ENCODE measurements around the gene C4orf54. TPM values are rescaled to one million over a fixed set of nuclear protein-coding genes. Genes with fewer than 3 reads are reported as not detected.

The C4orf54 gene
- total and polyA plus RNA-seq, 8 donors: under 0.01 to 0.03 (median under 0.01) TPM; not detected in 5

GRCh38 chr4:99612704-99613103 lies 44.9 kb downstream of the C4orf54 start:
- Histone ChIP-seq H3K27ac (no peak overlapping the region), H3K36me3 (no peaks in the 10 kb centered on the region), H3K4me3 (no peak overlapping the region), H3K4me1 (peaks cover 0 to 4% (median 0%) of the 10 kb centered on the region in 3 donors), H3K9me3 (no peaks in the 10 kb centered on the region), H3K27me3 (no peaks in the 10 kb centered on the region)
- WGBS, 2 donors: 10 to 16% methylated on average over 5 of the region's 5 CpGs
- TF ChIP-seq CTCF (IDR thresholded peaks at IDR 0.05): no peak
- DNase-seq (peak in 3 of 6 donors; percentile 12 to 31 (median 28)), FAIRE-seq (no peak), ATAC-seq (peak in 3 of 4 donors; percentile 80 to 95 (median 92))
- intact Hi-C loops (cut with DNase I): no loop called here

GRCh38 chr4:99612281-99612680 lies 45.3 kb downstream of the C4orf54 start:
- intact Hi-C loops (cut with DNase I): no loop called here
- WGBS, 2 donors: 61 to 79% methylated on average over 3 of the region's 3 CpGs
- H3K36me3 ChIP-seq: no peaks in the 10 kb centered on the region
- TF ChIP-seq CTCF (IDR thresholded peaks at IDR 0.05): no peak
- ATAC-seq (peak in 2 of 4 donors; percentile 71 to 77), DNase-seq (no peak), FAIRE-seq (no peak)
- H3K27me3 ChIP-seq: no peaks in the 10 kb centered on the region
- no peaks in the 10 kb centered on the region for H3K9me3 ChIP-seq
- peaks cover 0 to 4% (median 0%) of the 10 kb centered on the region in 3 donors for H3K4me1 ChIP-seq
- H3K4me3 ChIP-seq: no peak overlapping the region
- no peak overlapping the region for H3K27ac ChIP-seq

- peaks cover 0 to 4% (median 0%) of the 10 kb centered on the region in 3 donors for H3K4me1 ChIP-seq
- H3K9me3 ChIP-seq: no peaks in the 10 kb centered on the region
- no peak for DNase-seq
- no peak overlapping the region for H3K27ac ChIP-seq
- 86 to 87% methylated on average over 5 of the region's 5 CpGs for WGBS, 2 donors
- intact Hi-C loops (cut with DNase I): no loop called here
- FAIRE-seq: no peak
- no peak overlapping the region for H3K4me3 ChIP-seq
- no peaks in the 10 kb centered on the region for H3K27me3 ChIP-seq
- ATAC-seq: no peak
- H3K36me3 ChIP-seq: no peaks in the 10 kb centered on the region
- TF ChIP-seq CTCF (IDR thresholded peaks at IDR 0.05): no peak
Observed at GRCh38 chr4:99610605-99611175, 46.9 kb downstream of the C4orf54 start.

GRCh38 chr4:99608417-99608816 lies 49.2 kb downstream of the C4orf54 start:
- FAIRE-seq: no peak
- ATAC-seq: no peak
- H3K27ac ChIP-seq: no peak overlapping the region
- H3K4me1 ChIP-seq: peaks cover 0 to 4% (median 0%) of the 10 kb centered on the region in 3 donors
- no peaks in the 10 kb centered on the region for H3K36me3 ChIP-seq
- no peaks in the 10 kb centered on the region for H3K9me3 ChIP-seq
- WGBS, 2 donors: 88 to 91% methylated on average over 5 of the region's 5 CpGs
- DNase-seq: no peak
- H3K27me3 ChIP-seq: no peaks in the 10 kb centered on the region
- no peak overlapping the region for H3K4me3 ChIP-seq
- no peak for TF ChIP-seq CTCF (IDR thresholded peaks at IDR 0.05)
- intact Hi-C loops (cut with DNase I): no loop called here

Other genes starting within 250 kb of the C4orf54 start
- not detected for gene ADH7, start 222.5 kb downstream of the C4orf54 start, total RNA-seq
- gene ADH7, start 222.5 kb downstream of the C4orf54 start, polyA plus RNA-seq: under 1 TPM in 1 of 2 donors, not detected in 1; 0.07 TPM
- not detected for gene C4orf17, start 146.8 kb downstream of the C4orf54 start, total RNA-seq
- gene C4orf17, start 146.8 kb downstream of the C4orf54 start, polyA plus RNA-seq: not detected
- 1 to 10 TPM; 2.4 to 4.8 (median 3.3) TPM for gene TRMT10A, start 93.8 kb downstream of the C4orf54 start, total RNA-seq
- gene TRMT10A, start 93.8 kb downstream of the C4orf54 start, polyA plus RNA-seq: 1 to 10 TPM; 2.3 to 3.9 TPM
- gene MTTP, start 83.0 kb downstream of the C4orf54 start, total RNA-seq: under 1 TPM in 2 of 6 donors, not detected in 4; 0.04 to 0.28 TPM
- gene MTTP, start 83.0 kb downstream of the C4orf54 start, polyA plus RNA-seq: under 1 TPM in 1 of 2 donors, not detected in 1; 0.05 TPM
- 1 to 10 TPM in 2 of 6 donors, under 1 TPM in 4; 0.16 to 2.7 (median 0.54) TPM for gene DAPP1, start 159.0 kb upstream of the C4orf54 start, total RNA-seq
- gene DAPP1, start 159.0 kb upstream of the C4orf54 start, polyA plus RNA-seq: under 1 TPM; 0.09 to 0.19 TPM
- gene LAMTOR3, start 236.6 kb upstream of the C4orf54 start, total RNA-seq: 10 to 100 TPM in 5 of 6 donors, 1 to 10 TPM in 1; 8.4 to 25.6 (median 15.2) TPM
- gene LAMTOR3, start 236.6 kb upstream of the C4orf54 start, polyA plus RNA-seq: 10 to 100 TPM; 26.5 to 38.7 TPM